ENCODE measurements around the gene MTFR2. TPM values are rescaled to one million over a fixed set of nuclear protein-coding genes. Genes with fewer than 3 reads are reported as not detected.

MTFR2 gene
- polyA plus RNA-seq, 12 donors = 1.1 to 3.1 (median 1.6) TPM; not detected in 2

GRCh38 chr6:136188486-136188885 is 61.6 kb downstream of the MTFR2 start:
- DNase-seq = no peak

GRCh38 chr6:136186363-136186762 is 63.7 kb downstream of the MTFR2 start:
- DNase-seq = no peak

- DNase-seq = no peak
Observed at GRCh38 chr6:136184738-136185137, 65.4 kb downstream of the MTFR2 start.

- DNase-seq = no peak
Observed at GRCh38 chr6:136181861-136182260, 68.2 kb downstream of the MTFR2 start.

GRCh38 chr6:136181512-136181833 is 68.6 kb downstream of the MTFR2 start:
- no peak for DNase-seq

Other genes with a start within 250 kb of the MTFR2 start
- gene BCLAF1, start 39.5 kb upstream of the MTFR2 start, polyA plus RNA-seq (ENCODE audit: insufficient read length in 12 of 12) = 100 to 1,000 TPM in 11 of 12 donors, 10 to 100 TPM in 1; 88.6 to 663 (median 140) TPM